CD4-positive, alpha-beta T cell treated with Interleukin-4 for 4 hours (primary cell): ENCODE data around the gene TNNC2.
"Not testable (repeated sequence)": the region's sequence is repeated elsewhere in the genome, so short reads cannot be mapped to it uniquely, and the experiment has no call there.

Experiments used
- DNase-seq: peaks from one replicate; pipeline ENCODE4 v3.0.0-alpha.2; 2020

Gene TNNC2

DNA sequence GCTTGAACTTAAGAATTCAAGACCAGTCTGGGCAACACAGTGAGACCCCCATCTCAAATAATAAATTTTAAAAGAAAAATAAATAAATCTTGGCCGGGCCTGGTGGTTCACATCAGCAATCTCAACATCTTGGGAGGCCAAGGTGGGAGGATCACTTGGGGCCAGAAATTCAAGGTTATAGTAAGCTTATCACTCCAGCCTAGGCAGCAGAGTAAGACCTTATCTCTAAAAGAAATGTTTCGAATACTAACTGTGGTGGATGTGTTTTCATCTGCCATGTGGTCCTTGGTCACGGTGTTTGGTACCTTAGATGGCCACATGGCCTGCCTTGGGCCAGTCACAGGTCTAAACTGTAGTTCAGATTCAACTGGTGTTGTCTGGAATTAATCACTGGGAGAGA lies 8.9 kb downstream of the TNNC2 start:
- no peak for DNase-seq

DNA sequence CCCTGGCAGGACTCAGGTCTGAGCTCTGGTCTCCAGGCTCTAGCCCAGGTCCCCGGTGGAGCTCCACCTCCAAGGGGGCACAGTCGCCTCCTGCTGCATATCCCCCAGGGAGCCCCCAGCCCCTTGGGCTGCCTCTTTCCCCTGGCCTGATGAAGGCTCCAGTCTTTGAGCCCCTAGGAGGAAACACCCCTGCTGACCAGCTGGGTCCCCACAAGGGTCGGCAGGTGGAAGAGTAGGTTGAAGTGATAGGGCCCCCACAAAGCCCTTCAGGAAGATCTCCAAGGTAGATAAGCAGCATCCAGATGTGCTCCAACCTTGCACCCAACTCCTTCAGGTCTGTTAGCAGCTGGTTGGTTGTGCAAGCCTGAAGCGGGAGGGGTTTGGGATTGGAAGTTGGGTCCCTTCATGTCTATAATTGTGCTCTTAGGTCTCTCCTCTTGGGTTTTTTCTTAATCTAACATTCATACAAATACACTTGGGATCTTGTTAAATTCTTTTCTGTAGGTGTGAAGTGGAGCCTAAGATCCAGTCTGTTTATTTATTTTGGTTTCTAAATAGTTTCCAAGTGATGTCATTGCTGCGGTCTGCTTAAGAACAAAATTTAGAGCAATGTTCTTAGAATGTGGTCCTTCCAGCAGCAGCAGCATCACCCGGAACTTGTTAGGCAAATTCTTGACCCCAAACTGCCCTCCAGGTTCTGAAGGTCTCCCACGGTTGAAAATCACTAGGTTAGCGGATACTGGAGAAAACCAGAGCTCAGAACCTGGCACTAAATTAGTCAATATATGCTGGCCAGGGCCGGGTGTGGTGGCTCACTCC lies 9.5 kb downstream of the TNNC2 start:
- no peak for DNase-seq

DNA sequence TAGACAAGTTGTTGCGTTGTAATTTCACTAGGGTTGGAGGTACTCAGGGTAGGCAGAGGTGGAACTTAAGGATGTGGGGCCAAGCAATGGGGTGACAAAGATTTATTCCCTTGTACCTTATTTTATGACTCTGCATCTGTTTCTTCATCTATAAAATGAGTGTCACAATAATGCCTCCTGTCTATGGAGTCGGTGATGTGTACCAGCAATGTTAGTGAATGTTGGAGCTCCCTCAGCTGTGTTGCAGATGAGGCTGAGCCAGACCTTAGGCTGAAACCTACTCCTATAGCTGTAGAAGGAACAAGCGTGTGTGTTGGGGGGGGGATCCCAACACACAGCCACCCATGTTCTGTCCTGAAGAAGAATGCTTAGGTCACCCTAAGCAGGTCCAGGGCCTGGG lies 10.2 kb downstream of the TNNC2 start:
- DNase-seq, result no peak

DNA sequence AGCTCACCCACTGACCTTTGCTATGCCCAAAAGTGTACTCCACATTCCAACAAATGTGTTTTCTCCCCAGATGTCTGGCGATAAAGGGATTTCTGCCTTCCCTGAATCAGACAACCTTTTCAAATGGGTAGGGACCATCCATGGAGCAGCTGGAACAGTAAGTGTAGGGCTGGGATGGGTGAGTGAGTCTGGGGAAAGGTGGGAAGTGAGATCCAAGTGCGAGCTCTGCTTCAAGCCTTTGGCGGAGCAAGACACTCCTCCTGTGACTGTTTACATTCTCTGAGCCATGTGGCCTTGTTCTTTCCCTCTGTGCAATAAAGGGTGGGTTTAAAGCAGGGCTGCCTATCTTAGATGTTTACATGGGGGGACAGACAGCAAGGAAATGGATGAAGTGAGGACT lies 12.8 kb downstream of the TNNC2 start:
- no peak for DNase-seq

DNA sequence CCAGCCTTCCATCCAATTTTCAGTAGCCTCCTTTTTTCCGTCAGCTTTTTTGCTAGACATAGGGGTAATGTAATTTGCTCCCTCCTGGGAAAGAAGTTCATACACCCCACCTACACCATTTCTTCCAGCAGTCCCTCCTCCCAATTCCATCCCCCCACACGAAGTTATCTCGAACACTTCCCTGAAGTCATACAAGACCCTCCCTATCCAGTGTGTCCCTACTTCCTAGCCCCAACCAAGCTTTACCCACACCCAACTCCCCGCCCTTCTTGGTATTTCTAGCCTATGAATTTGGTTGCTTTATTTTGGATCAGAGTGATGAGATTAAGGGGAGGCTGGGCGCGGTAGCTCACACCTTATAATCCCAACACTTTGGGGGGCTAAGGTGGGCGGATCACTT lies 13.6 kb downstream of the TNNC2 start:
- DNase-seq, result no peak

DNA sequence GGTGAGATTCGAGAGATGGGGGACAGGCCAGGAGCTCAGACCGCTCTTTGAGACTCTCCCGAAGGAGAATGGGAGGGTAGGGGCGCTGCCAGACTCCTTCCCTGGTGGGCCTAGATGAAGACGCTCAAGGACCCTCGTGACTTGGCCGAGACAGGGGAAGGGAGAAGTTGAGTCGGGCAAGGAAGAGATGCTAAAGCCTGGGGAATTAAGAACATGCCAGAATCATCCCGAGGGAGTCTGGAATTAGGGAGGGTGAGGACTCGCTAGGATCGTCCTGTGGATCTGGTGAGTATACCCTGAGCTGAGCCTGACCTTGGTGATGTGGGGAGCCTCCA lies 14.1 kb downstream of the TNNC2 start:
- DNase-seq, result no peak

DNA sequence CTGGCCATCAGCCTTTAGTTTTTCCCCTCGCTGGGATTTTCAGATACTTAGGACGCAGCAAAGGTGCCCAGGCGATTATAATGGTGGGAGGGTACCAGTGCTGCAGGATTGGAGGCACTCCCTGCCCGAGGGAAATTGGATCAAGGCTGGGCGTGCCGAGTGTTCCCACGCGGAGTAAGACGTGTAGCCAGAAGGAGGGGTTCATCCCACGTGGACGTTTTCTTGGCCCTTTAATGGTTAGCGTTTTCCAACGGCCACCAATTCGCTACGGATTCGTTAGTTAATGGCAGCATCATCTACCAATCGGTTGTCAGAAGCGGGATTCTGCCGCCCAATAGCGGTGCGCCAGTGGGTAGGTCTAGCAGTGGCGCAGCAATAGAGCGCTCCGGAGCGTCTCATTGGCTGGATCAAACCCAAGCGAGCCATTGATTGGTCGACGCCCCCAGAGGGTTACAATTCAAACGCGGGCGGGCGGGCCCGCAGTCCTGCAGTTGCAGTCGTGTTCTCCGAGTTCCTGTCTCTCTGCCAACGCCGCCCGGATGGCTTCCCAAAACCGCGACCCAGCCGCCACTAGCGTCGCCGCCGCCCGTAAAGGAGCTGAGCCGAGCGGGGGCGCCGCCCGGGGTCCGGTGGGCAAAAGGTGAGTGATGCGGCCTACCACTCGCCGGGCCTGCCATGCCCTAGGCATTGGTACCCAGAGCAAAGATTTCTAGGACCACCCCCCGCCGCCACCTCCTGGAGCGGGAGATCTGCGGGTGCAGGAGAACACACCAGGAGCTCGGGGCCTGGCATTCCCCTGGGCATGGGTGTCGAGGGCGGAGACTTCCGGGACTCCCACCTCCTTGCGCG lies 14.7 kb downstream of the TNNC2 start, which contains the start of gene UBE2C:
Gene UBE2C, plus strand, starts transcription at position 488 of the 849 bp plus-strand sequence. Its CDS starts 52 bp downstream, at position 540.
- peak; percentile 98 for DNase-seq

DNA sequence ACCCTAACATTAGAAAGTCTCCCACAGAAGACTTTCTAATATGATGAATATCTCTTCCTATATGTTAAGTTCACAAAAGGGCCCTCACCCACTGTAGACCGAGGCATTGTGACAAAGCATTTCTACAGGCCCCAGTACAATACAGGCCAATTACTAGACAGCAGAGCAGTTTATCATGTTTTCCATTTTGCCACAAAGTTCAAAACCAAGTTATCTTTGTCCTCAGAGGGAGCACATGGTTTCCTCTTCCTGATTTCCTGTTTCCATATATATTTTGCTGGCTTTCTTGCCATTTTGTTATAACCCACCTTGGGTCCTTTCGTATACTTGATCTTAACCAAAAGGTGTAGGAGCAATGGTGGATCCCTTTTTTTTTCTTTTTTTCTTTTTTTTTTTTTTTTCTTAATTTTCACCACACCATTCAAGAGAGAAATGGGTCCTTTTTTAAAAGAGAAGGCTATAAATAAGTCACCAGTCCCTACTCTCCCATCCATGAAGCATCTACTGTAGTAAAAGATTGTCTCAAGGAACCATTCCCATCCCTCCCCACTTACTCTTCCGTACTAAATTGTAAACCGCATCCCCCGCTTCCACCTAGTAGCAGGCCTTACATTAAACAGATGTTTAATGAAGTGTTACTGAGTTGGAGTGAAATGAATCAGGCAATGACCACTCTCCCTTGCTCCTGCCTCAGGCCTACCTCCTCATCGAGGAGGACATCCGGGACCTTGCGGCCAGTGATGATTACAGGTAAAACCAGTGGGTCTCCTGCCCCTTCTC lies 16.7 kb downstream of the TNNC2 start:
- no peak for DNase-seq

DNA sequence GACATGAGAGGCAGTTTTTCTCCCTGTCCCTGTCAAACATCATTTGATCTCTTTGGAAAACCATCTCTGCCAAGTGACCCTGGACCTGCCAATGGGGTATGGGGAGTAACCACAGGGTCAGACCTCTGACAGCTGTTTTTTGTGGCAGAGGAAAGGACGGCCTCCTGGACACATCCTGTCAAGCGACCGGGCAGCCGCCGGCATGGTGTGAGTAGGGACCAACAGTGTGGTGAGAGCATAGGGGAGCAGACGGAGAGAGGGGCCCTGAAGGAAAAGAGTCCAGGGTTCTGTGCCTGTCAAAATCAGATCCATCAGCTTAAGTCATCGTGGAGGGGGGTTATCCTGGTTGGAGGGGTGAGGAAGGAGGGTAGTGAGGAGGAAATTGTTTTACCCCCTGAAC lies 25.3 kb downstream of the TNNC2 start:
- DNase-seq, result no peak

DNA sequence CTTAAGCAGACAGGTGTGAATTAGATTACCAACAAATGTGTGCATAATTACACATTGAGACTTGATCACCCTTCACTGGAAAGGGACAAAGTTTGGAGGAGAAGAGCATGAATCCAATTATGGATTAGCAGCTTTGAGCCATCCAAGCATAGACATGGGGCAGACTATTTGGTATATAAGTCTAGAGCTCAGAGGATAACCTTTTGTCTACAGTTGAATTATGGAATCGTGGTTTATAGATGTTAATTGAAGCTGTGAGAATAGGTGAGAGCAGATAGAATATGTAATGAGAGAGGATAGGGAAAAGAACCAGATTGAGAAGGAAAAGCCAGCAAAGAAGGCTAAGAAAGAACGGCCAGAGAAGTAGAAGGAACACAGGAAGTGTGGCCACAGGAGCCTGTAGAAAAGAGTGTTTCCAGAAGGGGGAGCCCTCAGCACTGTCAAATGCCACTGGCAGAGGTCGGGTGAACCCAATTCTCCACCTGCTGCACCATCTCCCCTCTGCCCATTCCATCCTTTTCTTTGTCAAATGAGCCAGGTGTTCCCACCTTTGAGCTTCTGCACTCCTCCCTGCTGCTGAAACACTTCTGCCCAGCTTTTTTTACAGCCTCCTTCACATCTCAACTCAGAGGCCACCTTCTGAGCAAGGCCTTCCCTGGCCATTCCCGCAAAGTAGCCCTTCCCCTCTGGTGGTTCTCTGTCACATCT lies 28.0 kb downstream of the TNNC2 start:
- peak; percentile 66 for DNase-seq

DNA sequence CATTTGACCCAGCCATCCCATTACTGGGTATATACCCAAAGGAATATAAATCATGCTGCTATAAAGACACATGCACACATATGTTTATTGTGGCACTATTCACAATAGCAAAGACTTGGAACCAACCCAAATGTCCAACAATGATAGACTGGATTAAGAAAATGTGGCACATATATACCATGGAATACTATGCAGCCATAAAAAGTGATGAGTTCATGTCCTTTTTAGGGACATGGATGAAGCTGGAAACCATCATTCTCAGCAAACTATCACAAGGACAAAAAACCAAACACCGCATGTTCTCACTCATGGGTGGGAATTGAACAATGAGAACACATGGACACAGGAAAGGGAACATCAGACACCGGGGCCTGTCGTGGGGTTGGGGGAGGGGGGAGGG lies 29.2 kb downstream of the TNNC2 start:
- DNase-seq, result not testable (repeated sequence)

DNA sequence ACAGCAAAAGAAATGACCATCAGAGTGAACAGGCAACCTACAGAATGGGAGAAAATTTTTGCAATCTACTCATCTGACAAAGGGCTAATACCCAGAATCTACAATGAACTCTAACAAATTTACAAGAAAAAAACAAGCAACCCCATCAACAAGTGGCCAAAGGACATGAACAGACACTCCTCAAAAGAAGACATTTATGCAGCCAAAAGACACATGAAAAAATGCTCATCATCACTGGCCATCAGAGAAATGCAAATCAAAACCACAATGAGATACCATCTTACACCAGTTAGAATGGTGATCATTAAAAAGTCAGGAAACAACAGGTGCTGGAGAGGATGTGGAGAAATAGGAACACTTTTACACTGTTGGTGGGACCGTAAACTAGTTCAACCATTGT lies 29.6 kb downstream of the TNNC2 start:
- DNase-seq, result not testable (repeated sequence)

DNA sequence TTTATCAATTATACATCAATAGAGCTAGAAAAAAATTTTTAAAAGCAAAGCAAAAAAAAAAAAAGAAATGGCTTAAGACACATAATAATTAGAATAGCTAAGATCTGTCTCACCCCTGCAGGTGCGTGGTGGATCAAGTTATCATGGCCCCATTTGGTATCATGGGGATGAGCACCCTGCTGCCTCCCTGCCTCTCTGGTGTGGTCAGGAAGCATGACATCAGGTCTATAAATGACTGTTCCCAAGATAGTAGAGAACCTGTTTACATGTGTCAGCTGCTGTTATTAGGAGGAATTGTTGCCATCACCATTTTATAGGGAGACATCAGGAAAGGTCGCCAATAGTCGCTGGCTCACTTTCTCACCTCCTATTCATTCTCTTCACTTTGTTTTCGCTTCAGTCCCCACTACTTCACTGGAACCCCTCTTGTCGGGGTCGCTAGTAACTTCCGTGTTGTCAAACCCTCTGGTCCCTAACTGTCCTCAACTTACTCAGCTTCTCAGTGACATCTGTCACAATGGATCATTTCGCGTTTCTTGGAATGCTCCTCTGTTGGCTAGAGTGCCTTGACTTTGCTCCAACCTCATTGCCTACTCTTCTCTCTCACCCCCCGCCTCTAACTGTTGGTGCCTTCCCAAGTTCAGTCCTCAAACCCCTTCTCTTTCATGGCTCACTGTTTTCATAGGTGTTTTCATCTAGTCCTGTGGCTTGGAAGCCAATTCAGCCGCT lies 30.6 kb downstream of the TNNC2 start:
- no peak for DNase-seq

DNA sequence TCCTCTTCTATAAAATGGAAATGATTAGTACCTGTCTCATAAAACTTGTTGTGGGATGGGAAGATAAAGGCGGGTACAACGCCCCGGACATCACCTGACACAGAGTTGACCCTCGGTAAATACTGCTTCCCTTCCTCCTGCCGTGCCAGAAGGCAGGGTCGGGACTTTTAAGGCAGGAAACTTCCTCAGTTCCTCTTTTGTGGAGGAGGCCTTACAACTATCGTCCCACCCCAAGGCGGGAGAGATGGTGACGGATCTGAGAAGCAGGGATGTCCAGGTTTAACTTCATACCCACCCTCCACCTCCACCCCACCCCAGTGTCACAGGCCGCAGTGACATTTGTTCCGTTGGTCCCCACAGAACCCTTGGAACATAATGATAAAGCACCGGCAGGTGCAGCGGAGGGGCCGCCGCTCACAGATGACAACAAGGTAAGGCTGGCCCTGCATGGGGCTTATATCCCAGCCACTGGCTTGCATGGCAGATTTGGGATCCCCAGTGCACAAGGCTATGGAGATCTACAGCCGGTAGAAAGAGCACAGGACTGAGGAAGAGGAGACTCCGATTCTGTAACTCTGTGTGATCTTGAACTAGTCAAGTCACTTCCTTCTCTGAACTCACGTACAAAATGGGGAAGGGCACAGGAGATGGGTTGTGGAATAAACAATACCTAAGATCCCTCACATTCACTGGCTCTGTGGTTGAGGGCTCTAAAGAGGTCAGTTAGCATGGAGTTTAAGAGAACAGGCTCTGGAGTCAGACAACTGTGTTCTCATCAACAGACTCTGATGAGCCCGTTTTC lies 34.6 kb downstream of the TNNC2 start:
- DNase-seq, result peak; percentile 8

DNA sequence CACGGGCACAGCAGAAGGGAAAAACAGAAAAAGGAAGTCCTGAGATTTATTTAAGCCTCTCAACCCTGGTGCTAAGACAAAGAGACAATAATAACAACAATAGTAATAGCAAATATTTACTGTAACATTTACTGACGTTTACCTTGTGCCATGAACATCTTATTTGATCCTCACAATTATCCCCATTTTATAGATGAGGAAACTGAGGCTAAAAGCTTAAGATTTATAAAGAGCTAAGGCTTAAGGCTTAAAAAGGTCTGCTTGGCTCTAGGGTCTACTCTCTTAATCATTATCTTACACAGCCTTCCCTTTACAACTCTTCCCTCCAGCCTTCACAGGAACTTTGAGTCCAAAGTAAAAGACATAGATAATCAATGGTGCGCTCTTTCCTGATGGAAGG lies 38.8 kb downstream of the TNNC2 start:
- no peak for DNase-seq

DNA sequence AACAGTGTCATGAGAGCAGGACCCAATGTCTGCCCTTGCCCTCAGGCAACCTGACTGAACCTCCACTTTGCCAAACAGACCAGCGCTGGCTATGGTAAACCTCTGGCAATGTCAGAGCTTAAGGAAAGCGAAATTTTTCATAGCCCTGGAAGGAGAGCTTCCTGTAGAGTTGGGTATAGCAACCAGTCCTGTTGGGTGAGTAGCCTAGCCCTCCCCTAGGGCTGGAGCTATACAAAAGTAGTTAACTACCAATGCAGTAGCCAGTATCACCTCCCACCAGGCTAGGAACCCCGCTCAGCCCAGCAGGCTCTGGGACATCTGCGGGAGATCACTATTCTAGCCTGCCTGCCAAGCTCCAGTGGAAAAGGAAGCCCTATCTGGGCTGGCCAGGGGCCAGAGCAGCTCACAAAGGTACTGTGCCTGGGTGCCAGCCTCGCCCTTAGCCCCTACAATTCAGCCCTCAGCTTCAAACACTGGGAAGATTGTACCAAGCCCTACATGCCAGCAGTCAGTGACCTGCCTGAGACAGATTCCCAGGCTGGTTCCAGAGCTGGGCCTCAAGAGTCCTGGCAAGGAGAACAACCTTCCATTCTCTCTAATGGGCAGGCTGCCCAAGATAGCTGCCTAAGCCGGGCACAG lies 43.3 kb downstream of the TNNC2 start:
- no peak for DNase-seq

DNA sequence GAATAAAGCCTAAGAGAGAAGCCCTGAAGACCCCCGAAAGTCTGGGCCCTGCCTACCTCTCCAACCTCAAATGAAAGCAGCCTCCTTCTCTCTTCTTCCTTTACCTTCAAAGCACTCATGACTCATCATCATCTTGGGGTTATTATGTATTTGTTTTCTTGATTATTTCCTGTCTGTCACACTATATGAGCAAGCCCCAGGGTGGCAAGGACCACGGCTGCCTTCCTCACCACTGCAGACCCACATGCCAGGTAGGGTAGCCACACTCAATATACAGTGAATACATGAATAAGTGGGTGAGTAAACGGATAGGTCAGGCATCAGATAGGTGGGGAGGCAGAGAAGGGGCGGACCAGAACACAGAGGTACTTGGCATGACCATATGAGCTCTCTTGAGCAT lies 44.2 kb downstream of the TNNC2 start:
- peak; percentile 42 for DNase-seq

DNA sequence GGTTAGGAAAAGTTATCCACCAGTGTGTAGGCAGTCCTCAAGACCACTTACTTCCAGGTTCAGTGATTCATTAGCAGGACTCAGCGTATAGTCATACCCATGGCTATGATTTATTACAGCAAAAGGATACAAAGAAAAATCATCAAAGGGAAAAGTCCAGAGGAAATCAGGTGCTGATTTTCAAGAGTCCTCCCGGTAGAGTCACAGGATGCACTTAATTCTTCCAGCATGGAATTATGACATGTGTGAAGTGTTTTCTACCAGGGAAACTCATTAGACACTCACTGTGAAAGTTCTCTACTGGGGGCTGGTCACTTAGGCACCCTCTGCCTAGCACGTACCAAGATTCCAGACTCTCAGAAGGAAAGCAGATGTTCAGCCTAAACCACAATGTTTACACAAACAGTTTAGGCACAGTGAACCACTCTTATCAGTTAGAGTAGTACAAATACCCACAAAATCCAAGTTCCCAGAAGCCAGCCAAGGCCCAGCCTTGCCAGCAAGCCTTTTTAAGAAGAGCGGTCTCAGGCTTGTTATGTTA lies 45.7 kb downstream of the TNNC2 start:
- DNase-seq, result no peak

DNA sequence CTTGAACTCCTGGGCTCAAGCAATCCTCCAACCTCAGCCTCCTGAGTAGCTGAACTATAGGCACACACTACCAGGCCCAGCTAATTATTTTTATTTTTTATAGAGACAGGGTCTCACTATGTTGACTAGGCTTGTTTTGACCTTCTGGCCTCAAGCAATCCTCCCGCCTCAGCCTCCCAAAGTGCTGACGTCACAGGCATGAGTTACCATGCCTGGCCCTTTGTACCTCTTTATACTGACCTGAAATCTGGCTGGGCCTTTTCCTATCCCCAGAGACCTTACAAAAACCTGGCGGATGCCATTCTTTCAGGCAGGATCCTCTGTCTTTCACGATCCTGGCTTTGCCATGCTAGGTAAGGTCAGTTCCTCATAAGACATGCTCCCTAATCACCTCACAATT lies 47.0 kb downstream of the TNNC2 start:
- DNase-seq, result no peak
